GM12801 (cell line): ENCODE data around the gene ZNF879.

Source experiments
- CTCF ChIP-seq: IDR thresholded peaks from one replicate; pipeline ENCODE4 v1.5.1; 2011; ENCODE audit warnings: control low read depth; ENCODE audit not compliant: insufficient read length; ENCODE audit errors: extremely low read depth

The ZNF879 gene

DNA sequence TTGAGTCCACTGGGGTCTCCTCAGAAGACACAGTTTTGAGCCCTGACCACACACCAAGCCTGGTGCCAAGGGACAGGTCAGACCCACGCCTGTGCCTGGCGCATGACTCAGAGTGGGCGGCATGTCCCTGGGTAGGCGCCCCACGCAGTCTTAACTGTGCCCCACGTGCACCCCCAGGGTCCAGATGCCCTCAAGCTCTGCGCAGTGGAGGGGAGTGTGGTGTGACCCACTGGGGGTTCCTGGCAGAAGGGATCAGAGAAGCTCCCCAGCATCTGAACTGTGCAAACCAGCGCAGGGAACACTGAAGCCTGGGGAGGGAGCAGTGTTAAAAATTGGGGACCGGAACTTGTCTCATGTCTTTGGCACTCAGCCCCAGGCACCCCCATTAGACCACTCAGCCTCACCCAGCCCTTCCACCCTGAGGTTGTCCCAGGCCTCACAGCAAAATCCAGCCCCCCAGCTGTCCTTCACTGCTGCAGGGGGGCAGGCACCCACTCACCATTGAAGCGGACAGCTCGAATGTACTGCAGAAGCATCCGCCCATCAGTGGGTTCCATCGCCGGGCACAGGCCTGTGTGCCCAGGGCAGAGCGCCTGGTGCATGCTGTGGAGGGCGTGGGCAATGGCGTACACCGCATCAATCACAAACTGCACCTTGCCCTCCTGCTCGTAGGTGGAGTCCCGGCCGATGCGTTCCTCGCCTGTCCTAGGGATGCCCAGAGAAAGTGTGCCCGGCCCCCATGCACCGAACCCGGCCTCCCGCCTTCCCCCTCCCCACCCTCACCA, 35.0 kb upstream of the ZNF879 start:
- TF ChIP-seq CTCF, result no peak

- TF ChIP-seq CTCF, result no peak
These were observed 34.3 kb upstream of the ZNF879 start for GRCh38 chr5:178989311-178989710.

DNA sequence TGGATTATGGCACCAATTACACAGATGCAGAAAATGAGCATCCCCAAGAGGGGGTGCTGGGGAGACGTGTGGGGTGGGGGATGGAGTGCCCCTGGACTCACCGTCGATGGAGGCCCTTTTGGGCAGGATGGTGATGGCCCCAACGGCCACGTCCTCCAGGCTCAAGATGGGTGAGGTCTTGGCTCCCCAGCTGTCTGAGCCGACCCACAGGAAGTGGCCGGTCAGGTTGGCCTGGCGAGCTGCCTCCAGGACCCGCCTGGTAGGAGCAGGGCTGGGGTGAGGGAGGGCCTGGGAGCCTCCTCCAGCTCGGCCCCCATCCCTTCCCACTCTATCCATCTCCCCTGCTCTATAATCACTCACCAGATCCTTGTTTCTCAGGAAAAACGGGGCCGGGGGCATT, 33.1 kb upstream of the ZNF879 start:
- no peak for TF ChIP-seq CTCF

- no peak for TF ChIP-seq CTCF
These were observed 32.1 kb upstream of the ZNF879 start for GRCh38 chr5:178991190-178992145.

- TF ChIP-seq CTCF, result no peak
These were observed 31.2 kb upstream of the ZNF879 start for GRCh38 chr5:178992291-178992895.

GRCh38 chr5:178993236-178993765, 30.3 kb upstream of the ZNF879 start:
- TF ChIP-seq CTCF, result no peak
